Activated CD4-positive, alpha-beta T cell treated with anti-CD3 and anti-CD28 coated beads, Interleukin-10, Interleukin-2, amounts not matched to agents 100 ng/mL and 50 ng/mL, durations not matched to agents 16 hours and 8 hours (primary cell): ENCODE data around the gene FBXL13.
"Not testable (repeated sequence)": the region's sequence is repeated elsewhere in the genome, so short reads cannot be mapped to it uniquely, and the experiment has no call there.

Experiments used
- DNase-seq: peaks from one replicate; pipeline ENCODE4 v3.0.0-alpha.2; 2020

Gene FBXL13

DNA sequence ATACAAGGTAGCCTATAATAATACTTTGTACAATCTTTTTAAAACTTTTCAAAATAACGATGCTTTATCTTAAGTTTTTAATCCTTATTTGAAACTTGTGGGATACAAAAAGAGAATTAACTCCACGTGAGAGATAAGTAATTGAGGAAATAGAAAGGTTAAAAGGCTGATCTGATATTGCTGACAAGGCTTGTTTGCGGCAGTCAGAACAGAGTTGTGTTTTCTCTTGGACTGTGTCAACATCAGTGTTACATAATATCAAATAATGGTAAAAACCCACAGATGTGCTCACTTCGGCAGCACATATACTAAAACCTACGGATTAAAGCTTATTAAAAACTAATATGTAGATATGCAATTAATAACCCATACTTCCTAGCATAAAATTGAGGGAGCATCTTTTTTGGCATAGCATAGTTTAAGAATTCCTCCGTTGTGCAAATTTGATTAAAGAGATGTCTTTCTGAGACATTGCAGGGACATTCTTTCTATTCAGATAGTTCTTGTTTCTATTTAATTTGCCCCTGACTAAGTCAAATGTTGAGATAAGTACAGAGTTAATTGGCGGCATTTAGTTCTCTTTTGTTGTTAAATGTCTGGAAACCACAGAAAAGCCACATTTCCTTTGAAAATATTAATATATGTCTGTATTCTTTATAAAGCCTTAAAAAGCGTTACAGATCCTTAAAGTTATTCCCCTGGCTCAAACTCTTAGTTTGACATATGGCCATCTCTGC, 262.5 kb downstream of the FBXL13 start:
- no peak for DNase-seq

DNA sequence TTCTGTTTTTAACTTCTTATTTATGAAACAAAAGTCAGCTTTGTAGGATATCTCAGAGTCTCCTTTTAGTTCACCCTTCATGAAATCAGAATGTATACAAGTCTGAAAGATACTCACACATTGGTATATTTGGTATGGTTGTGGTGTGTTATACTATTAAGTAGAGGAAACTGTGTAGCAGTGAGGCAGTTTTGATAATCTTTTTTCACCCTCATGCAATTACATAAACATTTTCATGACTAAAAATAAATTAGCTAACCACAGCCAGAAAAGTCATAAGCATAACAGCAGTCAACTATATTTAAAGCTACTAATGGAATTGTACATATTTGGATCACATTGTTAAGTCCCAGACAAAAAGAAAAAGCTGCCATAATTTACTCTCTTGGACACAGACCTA, 263.7 kb downstream of the FBXL13 start:
- DNase-seq: no peak

DNA sequence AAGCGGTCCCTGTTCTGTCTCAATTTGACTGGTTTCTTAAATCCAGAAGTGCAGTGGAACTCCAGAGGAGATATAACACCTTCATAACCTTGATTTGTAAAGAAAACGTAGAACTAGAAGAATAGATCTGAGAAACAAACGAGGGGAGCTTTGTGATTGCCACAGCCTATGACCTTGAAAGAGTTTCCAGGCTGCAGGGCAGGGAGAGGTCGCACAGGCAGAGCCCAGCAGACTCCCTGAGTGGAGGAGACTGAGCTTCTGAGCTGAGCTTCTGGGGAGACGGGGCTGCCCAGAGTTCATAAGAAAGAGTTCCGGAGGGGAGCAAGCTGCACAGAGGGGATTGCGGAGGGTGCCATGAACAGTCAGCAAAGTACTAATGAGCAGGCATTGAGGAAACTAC, 268.0 kb downstream of the FBXL13 start:
- no peak for DNase-seq

DNA sequence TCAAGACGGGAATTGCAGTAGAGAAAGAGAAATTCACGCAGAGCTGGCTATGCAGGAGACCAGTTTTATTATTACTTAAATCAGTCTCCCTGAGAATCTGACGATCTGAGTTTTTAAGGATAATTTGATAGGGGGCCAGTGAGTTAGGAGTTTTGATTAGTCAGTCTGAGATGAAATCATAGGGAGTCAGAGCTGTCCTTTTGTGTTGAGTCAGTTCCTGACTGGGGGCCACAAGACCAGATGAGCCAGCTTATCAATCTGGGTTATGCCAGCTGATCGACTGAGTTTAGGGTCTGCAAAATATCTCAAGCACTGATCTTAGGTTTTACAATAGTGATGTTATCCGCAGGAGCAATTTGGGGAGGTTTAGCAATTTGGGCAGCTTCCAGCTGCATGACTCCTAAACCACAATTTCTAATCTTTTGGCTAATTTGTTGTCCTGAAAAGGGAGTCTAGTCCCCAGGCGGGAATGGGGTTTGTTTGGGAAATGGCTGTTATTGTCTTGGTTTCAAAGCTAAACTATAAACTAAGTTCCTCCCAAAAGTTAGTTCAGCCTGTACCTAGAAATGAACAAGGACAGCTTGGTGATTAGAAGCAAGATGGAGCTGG, 278.5 kb downstream of the FBXL13 start:
- DNase-seq: not testable (repeated sequence)

DNA sequence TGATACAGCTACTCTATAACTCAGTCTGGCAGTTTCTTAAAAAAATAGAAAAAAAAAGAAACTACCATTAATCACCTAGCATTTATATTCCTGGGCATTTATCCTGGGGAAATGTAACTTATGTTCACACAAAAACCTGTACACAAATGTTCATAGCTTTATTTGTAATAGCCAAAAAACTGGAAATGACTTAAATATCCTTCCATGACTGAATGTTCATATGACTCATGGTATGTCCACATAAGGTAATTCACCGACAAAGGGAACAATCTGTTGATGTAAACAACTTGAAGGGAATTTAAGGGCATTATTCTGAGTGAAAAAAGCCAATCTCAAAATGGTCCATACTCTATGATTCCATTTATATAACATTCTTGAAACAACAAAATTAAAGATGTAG, 280.0 kb downstream of the FBXL13 start:
- DNase-seq: not testable (repeated sequence)

DNA sequence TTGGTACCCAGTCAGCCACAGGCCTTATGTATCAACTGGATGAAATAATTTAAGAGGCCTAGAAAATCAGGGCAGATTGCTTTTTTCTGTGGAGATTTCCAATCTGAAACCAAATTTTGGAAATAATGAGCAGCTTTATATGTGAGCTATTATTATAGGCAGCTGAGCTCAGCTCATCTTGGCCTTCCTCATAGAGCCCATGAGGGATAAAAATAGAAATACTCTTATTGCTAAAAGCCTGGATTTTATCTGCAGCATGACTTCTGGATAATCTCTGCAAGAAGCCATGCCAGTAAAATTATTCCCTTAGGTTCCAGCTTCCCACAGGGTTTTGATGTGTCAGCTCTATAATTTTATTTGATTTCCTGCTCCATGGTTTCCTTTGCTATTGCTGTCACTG, 282.8 kb downstream of the FBXL13 start:
- DNase-seq: not testable (repeated sequence)

DNA sequence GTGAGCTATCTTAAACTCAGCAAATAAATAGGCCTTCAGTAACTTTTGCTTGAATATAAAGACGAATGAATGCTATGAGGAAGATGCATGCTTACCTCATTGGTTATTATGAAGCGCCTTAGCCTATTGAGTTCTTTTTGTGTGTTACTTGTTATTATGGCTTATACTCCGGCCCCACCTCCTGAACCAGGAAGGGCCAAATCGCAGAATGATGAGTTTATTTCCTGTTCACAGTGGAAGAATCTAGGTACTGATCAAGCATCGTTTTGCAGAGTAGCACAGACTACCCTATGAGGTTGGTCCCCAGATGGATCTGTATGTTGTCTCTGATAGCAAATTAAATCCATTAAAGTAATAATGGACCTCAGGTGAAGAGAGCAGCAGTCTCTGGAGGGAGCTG, 283.2 kb downstream of the FBXL13 start:
- not testable (repeated sequence) for DNase-seq

DNA sequence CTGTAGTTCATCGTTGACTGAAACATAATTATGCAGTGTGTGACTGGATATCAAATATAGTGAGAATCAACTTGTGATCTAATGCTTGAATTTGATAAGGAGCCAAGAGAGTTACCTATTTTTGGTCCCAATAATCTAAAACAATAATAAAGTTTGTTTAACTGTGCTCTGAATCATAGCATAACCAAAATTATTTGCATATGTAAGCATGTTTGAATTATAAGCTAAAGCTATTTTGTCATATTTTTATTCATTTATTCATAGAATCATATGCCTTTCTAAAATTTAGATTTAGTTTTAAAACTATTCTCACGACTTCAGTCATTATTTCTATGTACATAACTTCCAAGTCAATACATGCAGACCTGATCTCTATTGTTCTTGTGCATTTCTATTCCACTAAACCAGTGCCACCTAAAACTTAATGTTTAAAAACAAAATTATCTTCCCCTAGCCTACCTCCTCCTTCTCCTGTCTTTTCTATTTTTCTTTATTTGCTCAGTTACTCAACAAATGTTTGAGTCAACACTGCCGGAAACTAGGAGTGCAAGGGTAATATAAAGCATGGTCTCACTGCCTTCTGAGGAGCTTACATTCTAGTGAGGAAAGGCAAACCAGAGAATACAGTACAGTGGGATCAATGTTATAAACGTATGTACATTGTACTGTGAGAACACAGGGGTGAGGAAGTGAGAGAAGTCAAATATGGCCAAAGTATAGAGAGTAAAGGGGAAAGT, 284.1 kb downstream of the FBXL13 start:
- not testable (repeated sequence) for DNase-seq

DNA sequence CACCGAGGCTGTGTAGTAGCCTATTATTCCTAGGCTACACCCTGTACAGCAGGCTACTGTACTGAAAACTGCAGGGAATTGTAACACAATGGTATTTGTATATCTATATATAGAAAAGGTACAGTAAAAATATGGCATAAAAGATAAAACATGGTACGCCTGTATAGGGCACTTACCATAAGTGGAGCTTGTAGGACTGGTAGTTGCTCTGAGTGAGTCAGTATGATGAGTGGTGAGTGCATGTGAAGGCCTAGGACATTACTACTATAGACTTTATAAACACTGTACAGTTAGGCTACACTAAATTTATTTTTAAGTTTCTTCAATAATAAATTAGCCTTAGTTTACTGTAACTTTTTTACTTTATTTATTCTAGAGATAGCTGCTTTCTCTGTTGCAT, 285.8 kb downstream of the FBXL13 start:
- DNase-seq: not testable (repeated sequence)

DNA sequence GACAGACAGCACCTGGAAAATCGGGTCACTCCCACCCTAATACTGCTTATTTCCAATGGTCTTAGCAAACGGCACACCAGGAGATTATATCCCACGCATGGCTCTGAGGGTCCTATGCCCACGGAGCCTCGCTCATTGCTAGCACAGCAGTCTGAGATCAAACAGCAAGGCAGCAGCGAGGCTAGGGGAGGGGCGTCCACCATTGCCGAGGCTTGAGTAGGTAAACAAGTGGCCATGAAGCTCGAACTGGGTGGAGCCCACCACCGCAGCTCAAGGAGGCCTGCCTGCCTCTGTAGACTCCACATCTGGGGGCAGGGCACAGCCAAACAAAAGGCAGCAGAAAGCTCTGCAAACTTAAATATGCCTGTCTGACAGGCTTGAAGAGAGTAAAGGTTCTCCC, 293.7 kb downstream of the FBXL13 start:
- not testable (repeated sequence) for DNase-seq

DNA sequence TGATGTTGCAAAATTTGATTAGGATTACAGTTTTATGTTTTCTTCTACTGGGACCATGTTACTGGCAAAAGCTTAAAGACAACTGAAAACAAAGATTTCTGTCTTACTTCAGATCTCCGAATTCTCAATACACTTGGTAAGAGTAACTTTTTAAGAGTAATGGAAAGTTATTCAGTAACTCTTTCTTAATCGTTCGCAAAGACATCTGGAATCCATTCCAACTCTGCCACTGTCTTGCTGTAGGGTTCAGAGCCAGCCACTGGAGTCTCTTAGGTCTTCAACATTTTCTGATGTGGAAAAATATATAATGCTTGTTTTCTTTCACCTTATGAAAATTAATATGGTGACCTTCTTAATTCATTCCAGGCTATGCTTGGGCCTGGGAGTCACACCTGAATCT, 295.9 kb downstream of the FBXL13 start:
- not testable (repeated sequence) for DNase-seq

DNA sequence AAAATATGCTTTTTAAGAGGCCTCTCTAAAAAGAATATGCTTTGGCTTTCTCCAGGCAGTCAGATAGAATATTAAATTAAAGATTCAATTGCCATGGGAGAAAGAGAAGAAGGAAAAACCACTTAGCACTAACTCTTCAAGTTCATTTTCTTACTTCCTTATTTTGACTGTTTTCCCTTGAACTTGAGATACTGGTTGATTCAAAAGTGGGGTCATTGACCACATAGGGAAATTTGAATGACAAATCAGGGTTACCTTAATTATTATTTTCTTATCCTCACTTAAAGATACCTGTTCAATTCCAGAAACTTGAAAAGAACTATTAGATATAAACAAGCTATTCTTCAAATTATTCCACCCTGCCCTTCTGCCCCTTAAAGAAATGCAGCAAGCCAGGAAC, 298.4 kb downstream of the FBXL13 start:
- DNase-seq: not testable (repeated sequence)

DNA sequence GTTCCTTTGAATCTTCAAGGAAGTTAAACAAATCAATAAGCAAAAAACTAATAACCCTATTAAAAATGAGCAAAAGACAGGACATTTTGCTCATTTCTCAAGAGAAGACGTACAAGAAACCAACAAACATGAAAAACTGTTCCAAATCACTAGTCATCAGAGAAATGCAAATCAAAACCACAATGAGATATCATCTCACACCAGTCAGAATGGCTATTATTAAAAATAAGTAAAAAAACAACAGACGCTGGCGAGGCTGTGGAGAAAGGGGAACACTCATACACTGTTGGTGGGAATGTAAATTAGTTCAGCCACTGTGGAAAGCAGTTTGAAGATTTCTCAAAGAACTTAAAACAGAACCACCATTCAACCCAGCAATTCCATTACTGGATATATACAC, 304.1 kb downstream of the FBXL13 start:
- not testable (repeated sequence) for DNase-seq

DNA sequence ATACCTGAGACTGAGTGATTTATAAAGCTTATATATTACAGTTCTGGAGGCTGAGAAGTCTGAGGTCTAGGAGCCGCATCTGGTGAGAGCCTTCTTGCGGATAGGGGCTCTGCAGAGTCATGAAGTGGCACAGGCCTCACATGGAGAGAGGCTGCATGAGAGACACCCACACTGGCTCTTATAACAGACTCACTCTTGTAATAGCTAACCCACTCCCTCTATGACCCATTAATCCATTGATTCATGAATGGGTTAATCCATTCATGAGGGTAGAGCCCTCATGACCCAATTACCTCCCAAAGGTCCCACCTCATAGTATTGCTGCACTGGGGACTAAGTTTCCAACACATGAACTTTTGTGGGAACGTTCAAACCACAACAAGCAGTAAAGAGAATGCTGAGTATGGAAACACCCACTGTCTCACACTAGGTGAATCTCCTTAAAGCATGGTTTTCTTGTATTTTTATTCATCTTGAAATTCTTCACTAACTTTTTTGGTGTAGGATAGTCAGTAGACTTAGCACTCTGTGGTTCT, 304.9 kb downstream of the FBXL13 start:
- DNase-seq: not testable (repeated sequence)

DNA sequence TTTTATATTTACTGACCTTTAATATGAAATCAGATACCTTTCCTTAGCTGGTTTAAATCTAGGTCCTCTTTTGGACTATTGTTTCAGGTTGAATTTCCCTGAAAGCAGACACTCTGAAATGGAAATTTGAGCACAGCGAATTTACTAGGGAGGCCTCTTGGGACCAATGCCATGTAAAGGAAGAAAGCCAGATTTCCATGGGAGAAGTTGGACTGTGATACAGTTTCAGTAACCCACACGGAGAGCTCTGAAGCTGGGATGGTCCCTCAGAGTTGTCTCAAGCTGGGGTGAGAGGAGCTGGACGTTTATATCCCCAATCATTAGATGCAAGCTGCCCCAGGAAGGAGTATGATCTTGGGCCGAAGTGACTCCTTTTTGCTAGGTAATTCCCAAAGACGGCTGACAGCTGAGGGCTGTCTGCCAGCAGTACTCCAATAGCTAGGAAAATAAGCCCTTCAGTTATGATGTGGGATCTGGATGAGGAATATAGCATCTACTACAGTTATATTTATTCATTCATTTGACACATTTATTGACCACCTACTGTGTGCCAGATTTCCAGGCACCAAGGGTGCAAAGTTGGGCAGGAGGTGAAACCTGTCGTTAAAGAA, 311.2 kb downstream of the FBXL13 start:
- not testable (repeated sequence) for DNase-seq
